K562 (cell line): Measurements from ENCODE around the gene PRPF6. TPM values are rescaled to one million over a fixed set of nuclear protein-coding genes. Genes with fewer than 3 reads are reported as not detected.

Experiments
- BRD4 ChIP-seq: fragments of 200-600 bp; sonication (generic); IDR thresholded peaks from 2 replicates; pipeline ENCODE4 v1.6.1; 2017; ENCODE audit warnings: inconsistent platforms
- ELF1 ChIP-seq: fragments of 200-800 bp; sonication (Bioruptor generic); IDR thresholded peaks from 2 replicates; pipeline ENCODE4 v1.6.1; 2016; ENCODE audit warnings: missing genetic modification characterization, missing compliant biosample characterization
- ETV6 ChIP-seq, 3 experiments: fragments of 150-350 bp in 1 of 3; sonication (generic) in 1 of 3; formaldehyde crosslinking in 1 of 3; IDR thresholded peaks; 2 replicates each; pipeline versions ENCODE4 v1.6.1 to v1.8.0; 2014 to 2022; ENCODE audit warnings: borderline replicate concordance in 2 of 3, low read depth in 2 of 3, antibody characterized with exemption in 1 of 3, low read length in 1 of 3, mild to moderate bottlenecking in 1 of 3, missing genetic modification reagents in 1 of 3
- FIP1L1 ChIP-seq: fragments of 200-400 bp; formaldehyde crosslinking; IDR thresholded peaks from 2 replicates; pipeline ENCODE4 v1.6.1; 2018; ENCODE audit warnings: mild to moderate bottlenecking, low read depth, low read length; ENCODE audit not compliant: poor library complexity, severe bottlenecking
- GABPB2 ChIP-seq: fragments of 250-450 bp; sonication (Bioruptor Pico); conservative IDR thresholded peaks from 2 replicates; pipeline ENCODE4 v1.5.1; 2021; ENCODE audit warnings: mild to moderate bottlenecking
- HLTF ChIP-seq: fragments of 450-650 bp; IDR thresholded peaks from 2 replicates; pipeline ENCODE4 v1.6.1; 2016
- HMGN3 ChIP-seq: IDR thresholded peaks from 2 replicates; pipeline ENCODE4 v1.6.1; 2011; ENCODE audit warnings: borderline replicate concordance, low read depth, mild to moderate bottlenecking, mixed read lengths, low read length; ENCODE audit not compliant: insufficient read length; ENCODE audit errors: extremely low read depth
- KLF13 ChIP-seq: fragments of 450-650 bp; IDR thresholded peaks from 2 replicates; pipeline ENCODE4 v1.6.1; 2016; ENCODE audit warnings: missing genetic modification characterization, low read depth, mild to moderate bottlenecking, missing compliant biosample characterization, moderate library complexity, borderline replicate concordance
- MTA3 ChIP-seq: fragments of 450-650 bp; formaldehyde crosslinking; IDR thresholded peaks from 2 replicates; pipeline ENCODE4 v1.6.1; 2017; ENCODE audit warnings: mild to moderate bottlenecking, borderline replicate concordance
- PHF20 ChIP-seq: fragments of 450-650 bp; IDR thresholded peaks from 2 replicates; pipeline ENCODE4 v1.6.1; 2018; ENCODE audit not compliant: partially characterized antibody
- SMAD3 ChIP-seq: fragments of 450-650 bp; formaldehyde crosslinking; conservative IDR thresholded peaks from 2 replicates; pipeline ENCODE4 v1.4.0; 2020; ENCODE audit warnings: mild to moderate bottlenecking
- SMARCE1 ChIP-seq: fragments of 450-650 bp; IDR thresholded peaks from 2 replicates; pipeline ENCODE4 v1.7.1; 2016; ENCODE audit warnings: mild to moderate bottlenecking
- TRIM28 ChIP-seq: fragments of 450-650 bp; IDR thresholded peaks from 2 replicates; pipeline ENCODE4 v1.6.1; 2017
- ZBTB7A ChIP-seq: IDR thresholded peaks from 2 replicates; pipeline ENCODE4 v1.6.1; 2011; ENCODE audit warnings: low read depth, mild to moderate bottlenecking, low read length, moderate library complexity, borderline replicate concordance; ENCODE audit not compliant: control insufficient read depth
- ZFX ChIP-seq: sonication (generic); formaldehyde crosslinking; IDR thresholded peaks from 2 replicates; pipeline ENCODE4 v1.8.0; 2022; ENCODE audit warnings: mild to moderate bottlenecking, missing genetic modification reagents, moderate library complexity
- ZKSCAN3 ChIP-seq: fragments of 250-450 bp; sonication (Bioruptor Pico); IDR thresholded peaks from 2 replicates; pipeline ENCODE4 v1.4.0; 2020
- ZNF668 ChIP-seq: fragments of 250-450 bp; sonication (Bioruptor Pico); IDR thresholded peaks from 2 replicates; pipeline ENCODE4 v1.8.0; 2022; ENCODE audit warnings: mild to moderate bottlenecking, inconsistent platforms
- polyA plus RNA-seq, 8 experiments: library from polyadenylated mRNA; depleted of rRNA in 4 of 8; stranded (reverse) in 5 of 8; unstranded in 3 of 8; fragments of >200 nt; fragmentation: Nextera tagmentation in 2 of 8; fragmentation: Illumina TruSeq in 1 of 8; extraction: Ambion mirVana in 2 of 8; extraction: Trizol in 1 of 8; gene quantifications; 2 replicates each; pipeline versions ENCODE4 v1.2.1 to v1.2.3, GENCODE V29; 2011 to 2014; ENCODE audit warnings: inconsistent platforms in 1 of 8, missing spikeins in 1 of 8
- total RNA-seq, 7 experiments: library from RNA; depleted of rRNA in 6 of 7; stranded (reverse); fragments of >200 nt in 6 of 7; fragmentation: Illumina TruSeq in 2 of 7; extraction: Trizol in 2 of 7; gene quantifications; 2 replicates each; pipeline versions ENCODE4 v1.2.1 to v1.2.3, GENCODE V29; 2011 to 2021; ENCODE audit warnings: low replicate concordance in 1 of 7
- TF ChIP-seq, protein P1 (sequence below): fragments of 250-450 bp; sonication (Bioruptor Pico); IDR thresholded peaks from 2 replicates; pipeline ENCODE4 v1.8.0; 2022; ENCODE audit warnings: moderate library complexity, mild to moderate bottlenecking, inconsistent platforms
- TF ChIP-seq, protein P2 (sequence below), 3 experiments: IDR thresholded peaks in 2 of 3; conservative IDR thresholded peaks in 1 of 3; 2 replicates each; pipeline ENCODE4 v1.5.1; 2011 to 2012; ENCODE audit warnings: low read length in 3 of 3, mild to moderate bottlenecking in 3 of 3, control low read depth in 2 of 3, improper control_type of control experiment in 1 of 3, inconsistent platforms in 1 of 3, low read depth in 1 of 3, mixed read lengths in 1 of 3, moderate library complexity in 1 of 3; ENCODE audit not compliant: insufficient read depth in 2 of 3
- TF ChIP-seq, protein P3 (sequence below): fragments of 450-650 bp; IDR thresholded peaks from 2 replicates; pipeline ENCODE4 v1.7.1; 2018; ENCODE audit warnings: mild to moderate bottlenecking, low read depth; ENCODE audit not compliant: partially characterized antibody
- TF ChIP-seq, protein P4 (sequence below): fragments of 450-650 bp; IDR thresholded peaks from 2 replicates; pipeline ENCODE4 v1.6.1; 2016; ENCODE audit warnings: antibody characterized with exemption

The PRPF6 gene
- total and polyA plus RNA-seq, 9 of the 15 experiments (the other 6 are each of a cell fraction or from before 2014, with no cell fraction given): 4.2 to 83.2 (median 59.9) TPM

DNA sequence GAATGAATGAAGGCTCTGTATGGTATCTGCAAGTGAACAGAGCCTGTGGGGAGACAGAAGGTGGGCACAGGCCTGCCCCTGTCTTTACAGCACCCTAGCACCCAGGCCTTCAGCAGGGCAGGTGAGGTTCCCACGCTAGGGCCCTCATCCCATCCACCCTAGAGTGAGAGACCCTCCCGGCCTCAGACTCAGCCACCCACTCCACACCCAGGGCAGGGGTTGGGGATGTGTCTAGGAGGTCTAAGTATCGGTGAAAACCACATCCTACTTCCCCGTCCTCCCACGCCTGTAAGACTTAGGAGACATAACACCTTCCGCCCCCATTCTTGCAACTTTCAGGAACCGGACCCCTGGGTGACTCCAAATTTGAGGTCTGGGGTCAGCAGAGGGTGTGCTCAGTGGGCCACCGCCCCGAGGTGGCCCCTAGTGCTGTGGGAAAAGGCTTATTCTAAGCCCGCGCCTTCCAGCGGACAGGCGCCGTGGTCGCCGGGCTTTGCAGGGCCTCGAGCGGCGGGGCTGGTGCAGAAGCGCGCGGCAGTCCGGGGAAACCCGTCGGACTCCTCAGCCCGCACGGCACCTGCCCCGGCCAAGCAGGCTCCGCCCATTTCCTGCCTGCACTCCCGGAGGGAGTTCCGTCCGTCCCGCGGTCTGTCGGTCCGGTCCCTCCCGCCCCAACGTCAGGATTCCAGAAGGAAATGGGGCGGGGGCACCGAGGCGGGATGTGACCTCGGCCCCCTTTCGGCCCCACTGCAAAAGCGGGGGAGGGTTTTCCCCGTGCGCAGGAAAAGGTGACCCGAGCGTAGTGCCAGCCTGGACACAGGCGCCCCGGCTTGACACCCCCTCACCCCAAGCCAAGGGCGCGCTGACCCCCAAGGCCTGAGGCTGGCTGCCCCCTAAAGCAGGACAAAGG is 2.4 kb upstream of the PRPF6 start (continued):
- TF ChIP-seq PHF20 (peak; percentile 14), BRD4 (no peak), ZBTB7A (peak; percentile 70; the same call in 1 of the 2 replicates), ZFX (CRISPR knock-in tag) (peak; percentile 13; the same call in 1 of the 2 replicates), SMAD3 (CRISPR knock-in tag) (no peak), ELF1 (no peak), ETV6 (IDR thresholded peaks at IDR 0.05; ENCODE audit: borderline replicate concordance in 1 of 2, low read depth in 2 of 2, low read length in 1 of 2) (peak in 1 of 2 experiments; percentile 73; a peak in 1 of 4 replicates), ETV6 (CRISPR knock-in tag; IDR thresholded peaks at IDR 0.05; ENCODE audit: borderline replicate concordance) (no peak), KLF13 (tag) (no peak), ZNF668 (CRISPR knock-in tag) (no peak), ZKSCAN3 (CRISPR knock-in tag) (no peak), MTA3 (0 out of 2 replicates have a peak, but pooled peaks have one; percentile 49), FIP1L1 (no peak), HMGN3 (no peak), HLTF (no peak), SMARCE1 (no peak), TRIM28 (no peak), GABPB2 (CRISPR knock-in tag) (no peak)
- TF ChIP-seq, protein P1, sequence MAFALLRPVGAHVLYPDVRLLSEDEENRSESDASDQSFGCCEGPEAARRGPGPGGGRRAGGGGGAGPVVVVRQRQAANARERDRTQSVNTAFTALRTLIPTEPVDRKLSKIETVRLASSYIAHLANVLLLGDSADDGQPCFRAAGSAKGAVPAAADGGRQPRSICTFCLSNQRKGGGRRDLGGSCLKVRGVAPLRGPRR: no peak
- TF ChIP-seq, protein P2, sequence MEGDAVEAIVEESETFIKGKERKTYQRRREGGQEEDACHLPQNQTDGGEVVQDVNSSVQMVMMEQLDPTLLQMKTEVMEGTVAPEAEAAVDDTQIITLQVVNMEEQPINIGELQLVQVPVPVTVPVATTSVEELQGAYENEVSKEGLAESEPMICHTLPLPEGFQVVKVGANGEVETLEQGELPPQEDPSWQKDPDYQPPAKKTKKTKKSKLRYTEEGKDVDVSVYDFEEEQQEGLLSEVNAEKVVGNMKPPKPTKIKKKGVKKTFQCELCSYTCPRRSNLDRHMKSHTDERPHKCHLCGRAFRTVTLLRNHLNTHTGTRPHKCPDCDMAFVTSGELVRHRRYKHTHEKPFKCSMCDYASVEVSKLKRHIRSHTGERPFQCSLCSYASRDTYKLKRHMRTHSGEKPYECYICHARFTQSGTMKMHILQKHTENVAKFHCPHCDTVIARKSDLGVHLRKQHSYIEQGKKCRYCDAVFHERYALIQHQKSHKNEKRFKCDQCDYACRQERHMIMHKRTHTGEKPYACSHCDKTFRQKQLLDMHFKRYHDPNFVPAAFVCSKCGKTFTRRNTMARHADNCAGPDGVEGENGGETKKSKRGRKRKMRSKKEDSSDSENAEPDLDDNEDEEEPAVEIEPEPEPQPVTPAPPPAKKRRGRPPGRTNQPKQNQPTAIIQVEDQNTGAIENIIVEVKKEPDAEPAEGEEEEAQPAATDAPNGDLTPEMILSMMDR (IDR thresholded peaks at IDR 0.05 in 2 of 3, conservative IDR thresholded peaks at IDR 0.05 in 1 of 3; ENCODE audit: insufficient read depth in 2 of 3, low read depth in 1 of 3, low read length in 3 of 3): no peak
- TF ChIP-seq, protein P3, sequence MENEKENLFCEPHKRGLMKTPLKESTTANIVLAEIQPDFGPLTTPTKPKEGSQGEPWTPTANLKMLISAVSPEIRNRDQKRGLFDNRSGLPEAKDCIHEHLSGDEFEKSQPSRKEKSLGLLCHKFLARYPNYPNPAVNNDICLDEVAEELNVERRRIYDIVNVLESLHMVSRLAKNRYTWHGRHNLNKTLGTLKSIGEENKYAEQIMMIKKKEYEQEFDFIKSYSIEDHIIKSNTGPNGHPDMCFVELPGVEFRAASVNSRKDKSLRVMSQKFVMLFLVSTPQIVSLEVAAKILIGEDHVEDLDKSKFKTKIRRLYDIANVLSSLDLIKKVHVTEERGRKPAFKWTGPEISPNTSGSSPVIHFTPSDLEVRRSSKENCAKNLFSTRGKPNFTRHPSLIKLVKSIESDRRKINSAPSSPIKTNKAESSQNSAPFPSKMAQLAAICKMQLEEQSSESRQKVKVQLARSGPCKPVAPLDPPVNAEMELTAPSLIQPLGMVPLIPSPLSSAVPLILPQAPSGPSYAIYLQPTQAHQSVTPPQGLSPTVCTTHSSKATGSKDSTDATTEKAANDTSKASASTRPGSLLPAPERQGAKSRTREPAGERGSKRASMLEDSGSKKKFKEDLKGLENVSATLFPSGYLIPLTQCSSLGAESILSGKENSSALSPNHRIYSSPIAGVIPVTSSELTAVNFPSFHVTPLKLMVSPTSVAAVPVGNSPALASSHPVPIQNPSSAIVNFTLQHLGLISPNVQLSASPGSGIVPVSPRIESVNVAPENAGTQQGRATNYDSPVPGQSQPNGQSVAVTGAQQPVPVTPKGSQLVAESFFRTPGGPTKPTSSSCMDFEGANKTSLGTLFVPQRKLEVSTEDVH: peak; percentile 46
- TF ChIP-seq, protein P4, sequence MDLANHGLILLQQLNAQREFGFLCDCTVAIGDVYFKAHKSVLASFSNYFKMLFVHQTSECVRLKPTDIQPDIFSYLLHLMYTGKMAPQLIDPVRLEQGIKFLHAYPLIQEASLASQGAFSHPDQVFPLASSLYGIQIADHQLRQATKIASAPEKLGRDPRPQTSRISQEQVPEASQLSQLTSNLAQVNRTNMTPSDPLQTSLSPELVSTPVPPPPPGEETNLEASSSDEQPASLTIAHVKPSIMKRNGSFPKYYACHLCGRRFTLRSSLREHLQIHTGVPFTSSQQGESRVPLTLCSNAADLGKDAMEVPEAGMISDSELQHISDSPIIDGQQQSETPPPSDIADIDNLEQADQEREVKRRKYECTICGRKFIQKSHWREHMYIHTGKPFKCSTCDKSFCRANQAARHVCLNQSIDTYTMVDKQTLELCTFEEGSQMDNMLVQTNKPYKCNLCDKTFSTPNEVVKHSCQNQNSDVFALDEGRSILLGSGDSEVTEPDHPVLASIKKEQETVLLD: no peak
